ENCODE data around the gene AMER1.

GRCh38 chrX:64186974-64187761 is 18.3 kb downstream of the AMER1 start:
- TF ChIP-seq CTCF (IDR thresholded peaks at IDR 0.05) (no peak), POLR2A (IDR thresholded peaks at IDR 0.05) (no peak)

Data from Peyer's patch (tissue), 4 donors.